Mammary epithelial cell (primary cell): ENCODE data around the gene PTDSS2.

Experiments used
- EZH2 ChIP-seq: IDR thresholded peaks from 2 replicates; pipeline ENCODE4 v1.6.1; 2012; ENCODE audit warnings: low read length, inconsistent platforms, borderline replicate concordance
- TF ChIP-seq, protein P1 (sequence below), 2 donors: IDR thresholded peaks in 1 of 2; conservative IDR thresholded peaks in 1 of 2; 2 replicates each; pipeline ENCODE4 v1.5.1; 2011 to 2012; ENCODE audit warnings: inconsistent platforms in 2 of 2, low read length in 2 of 2, mild to moderate bottlenecking in 2 of 2, control low read depth in 1 of 2, low read depth in 1 of 2; ENCODE audit not compliant: insufficient read depth in 1 of 2; ENCODE audit errors: extremely low read depth in 1 of 2

DNA sequence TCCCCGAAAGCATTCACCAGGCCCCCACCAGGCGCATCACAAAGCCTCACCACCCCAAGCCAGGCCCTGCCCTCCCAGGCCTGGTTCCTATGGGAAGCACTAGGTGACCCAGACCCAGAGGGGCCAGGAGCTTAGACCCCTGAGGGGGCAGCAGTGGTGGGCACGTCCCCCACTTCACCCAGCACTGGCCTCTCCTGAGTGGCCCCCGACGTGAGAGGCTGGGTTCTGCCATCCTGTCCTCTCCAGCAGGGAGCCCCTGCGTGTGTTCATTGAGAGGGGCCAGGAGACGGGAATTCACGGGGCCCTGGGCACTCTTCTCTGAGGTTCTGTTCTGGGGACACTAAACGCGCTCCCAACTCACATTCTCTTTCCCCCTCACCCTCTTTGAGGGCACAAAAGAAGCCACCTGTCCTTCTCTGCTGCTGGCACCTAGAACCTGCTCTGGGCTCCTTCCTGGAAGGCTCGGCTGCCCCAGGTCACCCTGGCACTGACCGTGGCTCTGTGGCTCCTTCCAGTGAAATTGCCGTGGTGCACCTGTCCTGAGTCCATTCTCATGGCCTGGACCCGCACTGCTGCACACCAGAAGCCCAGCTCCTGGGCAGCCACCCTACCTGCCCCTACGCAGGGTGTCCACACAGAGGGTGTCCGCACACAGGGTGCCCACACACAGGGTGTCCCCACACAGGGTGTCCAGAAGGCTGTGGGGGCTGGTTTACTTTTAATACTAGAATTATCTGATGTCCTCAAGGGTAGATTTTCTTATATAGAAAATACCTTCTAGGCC is 12.2 kb downstream of the PTDSS2 start:
- TF ChIP-seq, protein P1, sequence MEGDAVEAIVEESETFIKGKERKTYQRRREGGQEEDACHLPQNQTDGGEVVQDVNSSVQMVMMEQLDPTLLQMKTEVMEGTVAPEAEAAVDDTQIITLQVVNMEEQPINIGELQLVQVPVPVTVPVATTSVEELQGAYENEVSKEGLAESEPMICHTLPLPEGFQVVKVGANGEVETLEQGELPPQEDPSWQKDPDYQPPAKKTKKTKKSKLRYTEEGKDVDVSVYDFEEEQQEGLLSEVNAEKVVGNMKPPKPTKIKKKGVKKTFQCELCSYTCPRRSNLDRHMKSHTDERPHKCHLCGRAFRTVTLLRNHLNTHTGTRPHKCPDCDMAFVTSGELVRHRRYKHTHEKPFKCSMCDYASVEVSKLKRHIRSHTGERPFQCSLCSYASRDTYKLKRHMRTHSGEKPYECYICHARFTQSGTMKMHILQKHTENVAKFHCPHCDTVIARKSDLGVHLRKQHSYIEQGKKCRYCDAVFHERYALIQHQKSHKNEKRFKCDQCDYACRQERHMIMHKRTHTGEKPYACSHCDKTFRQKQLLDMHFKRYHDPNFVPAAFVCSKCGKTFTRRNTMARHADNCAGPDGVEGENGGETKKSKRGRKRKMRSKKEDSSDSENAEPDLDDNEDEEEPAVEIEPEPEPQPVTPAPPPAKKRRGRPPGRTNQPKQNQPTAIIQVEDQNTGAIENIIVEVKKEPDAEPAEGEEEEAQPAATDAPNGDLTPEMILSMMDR (conservative IDR thresholded peaks at IDR 0.05 in 1 of 2, IDR thresholded peaks at IDR 0.05 in 1 of 2; ENCODE audit: extremely low read depth in 1 of 2, insufficient read depth in 1 of 2, low read depth in 1 of 2, low read length in 2 of 2), result no peak
- TF ChIP-seq EZH2, result no peak
